GM10266 (cell line): ENCODE data around the gene STAB1.

ENCODE experiments used
- DNase-seq: peaks from one replicate; pipeline ENCODE4 v3.0.0; 2012; ENCODE audit errors: extremely low spot score
- CTCF ChIP-seq: IDR thresholded peaks from 2 replicates; pipeline ENCODE4 v1.5.1; 2012; ENCODE audit warnings: mild to moderate bottlenecking, low read depth; ENCODE audit not compliant: control insufficient read depth, insufficient read depth; ENCODE audit errors: missing control alignments

Gene STAB1

GRCh38 chr3:52551118-52551517, 56.0 kb downstream of the STAB1 start:
- DNase-seq, result no peak
- TF ChIP-seq CTCF, result no peak

GRCh38 chr3:52552089-52552488, 57.0 kb downstream of the STAB1 start:
- DNase-seq, result no peak
- no peak for TF ChIP-seq CTCF

- TF ChIP-seq CTCF, result no peak
- no peak for DNase-seq
Observed at GRCh38 chr3:52554026-52554755, 59.1 kb downstream of the STAB1 start.

- DNase-seq, result no peak
- no peak for TF ChIP-seq CTCF
Observed at GRCh38 chr3:52555056-52555455, 59.9 kb downstream of the STAB1 start.

GRCh38 chr3:52557011-52557960, 62.1 kb downstream of the STAB1 start:
- DNase-seq, result no peak
- no peak for TF ChIP-seq CTCF

GRCh38 chr3:52558436-52558835, 63.3 kb downstream of the STAB1 start:
- no peak for TF ChIP-seq CTCF
- no peak for DNase-seq

- no peak for DNase-seq
- TF ChIP-seq CTCF, result no peak
Observed at GRCh38 chr3:52561028-52561747, 66.0 kb downstream of the STAB1 start.
